Left hindlimb (tissue), 1 donor: ENCODE data around the gene PSMD5.

Experiments used
- DNase-seq: peaks from one replicate; pipeline ENCODE4 v3.0.0-alpha.2; 2018

PSMD5 gene

GRCh38 chr9:120842685-120843485 is at the start of gene PSMD5:
TSS of gene PSMD5 (minus strand) at chr9:120842922. CDS start at chr9:120842909, 13 bp downstream.
- DNase-seq = peak; percentile 99

DNA sequence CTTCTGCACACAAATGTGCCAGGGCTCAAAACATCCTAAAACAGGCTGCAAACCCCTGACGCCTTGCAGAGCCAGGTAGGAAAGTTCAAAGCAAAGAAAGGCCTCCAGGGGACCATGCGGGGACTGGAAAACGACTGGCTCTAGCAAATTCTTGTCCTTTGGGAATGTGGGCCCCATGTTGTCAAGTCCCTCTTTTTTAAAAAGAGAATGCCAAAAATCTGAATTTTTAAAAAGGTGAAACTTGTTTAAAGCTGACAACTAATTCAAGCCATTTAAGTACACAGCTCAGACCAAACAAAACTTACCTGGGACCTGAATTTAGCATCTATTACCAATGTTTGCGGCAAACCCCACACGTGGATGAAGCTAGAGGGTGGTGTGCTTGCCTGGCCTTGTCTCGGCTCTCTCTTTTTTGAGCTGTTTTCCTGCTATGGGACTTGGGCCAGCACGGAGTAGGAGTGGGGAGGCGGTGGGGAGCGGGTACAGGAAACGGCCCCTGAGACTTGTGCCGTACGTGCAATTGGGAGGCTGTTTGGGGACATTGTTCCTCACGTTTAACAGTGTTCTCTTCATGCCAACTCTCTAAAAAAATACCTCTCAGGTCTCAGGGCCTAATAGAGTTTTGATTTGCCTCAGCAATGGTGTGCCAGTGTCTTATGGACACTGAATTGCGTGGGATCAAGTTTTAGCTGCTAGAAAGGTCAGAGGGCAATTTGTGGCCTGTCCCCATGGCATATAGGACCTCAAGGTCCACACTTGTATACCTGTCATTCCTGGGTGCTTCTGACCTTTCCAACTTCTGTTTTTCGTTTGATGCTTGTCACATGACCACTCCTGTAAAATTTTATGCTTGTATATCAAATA is 49.4 kb upstream of the PSMD5 start:
- DNase-seq = peak; percentile 59

DNA sequence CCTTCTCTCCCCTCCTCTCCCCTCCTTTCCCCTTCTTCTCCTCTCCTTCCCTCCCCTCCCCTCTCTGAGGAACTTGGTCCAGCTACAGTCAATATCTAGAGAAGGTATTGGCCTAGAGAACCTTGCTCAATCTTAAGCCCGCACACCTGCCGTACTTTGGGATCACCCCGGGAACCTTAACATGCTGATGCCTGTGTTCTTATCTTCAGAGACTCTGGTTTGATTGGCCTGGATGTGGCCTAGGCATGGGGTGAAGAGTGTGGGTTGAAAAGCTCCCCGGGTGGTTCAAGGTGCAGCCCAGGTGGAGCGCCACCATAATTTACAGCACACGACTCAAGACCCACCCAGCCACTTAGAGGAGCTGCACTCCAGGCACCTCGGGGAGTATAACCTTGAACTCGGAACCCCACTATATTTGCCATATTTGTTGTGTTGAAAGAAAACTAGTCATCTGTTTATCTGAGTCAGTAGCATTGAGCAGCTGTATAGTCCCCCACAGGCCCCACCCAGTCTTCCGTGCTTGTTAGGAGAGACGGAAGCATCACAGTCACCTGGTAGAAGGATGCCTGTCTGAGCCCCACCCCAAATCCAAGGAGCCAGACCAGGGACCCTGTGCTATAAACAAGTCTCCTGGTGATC is 48.6 kb upstream of the PSMD5 start:
- DNase-seq = no peak

DNA sequence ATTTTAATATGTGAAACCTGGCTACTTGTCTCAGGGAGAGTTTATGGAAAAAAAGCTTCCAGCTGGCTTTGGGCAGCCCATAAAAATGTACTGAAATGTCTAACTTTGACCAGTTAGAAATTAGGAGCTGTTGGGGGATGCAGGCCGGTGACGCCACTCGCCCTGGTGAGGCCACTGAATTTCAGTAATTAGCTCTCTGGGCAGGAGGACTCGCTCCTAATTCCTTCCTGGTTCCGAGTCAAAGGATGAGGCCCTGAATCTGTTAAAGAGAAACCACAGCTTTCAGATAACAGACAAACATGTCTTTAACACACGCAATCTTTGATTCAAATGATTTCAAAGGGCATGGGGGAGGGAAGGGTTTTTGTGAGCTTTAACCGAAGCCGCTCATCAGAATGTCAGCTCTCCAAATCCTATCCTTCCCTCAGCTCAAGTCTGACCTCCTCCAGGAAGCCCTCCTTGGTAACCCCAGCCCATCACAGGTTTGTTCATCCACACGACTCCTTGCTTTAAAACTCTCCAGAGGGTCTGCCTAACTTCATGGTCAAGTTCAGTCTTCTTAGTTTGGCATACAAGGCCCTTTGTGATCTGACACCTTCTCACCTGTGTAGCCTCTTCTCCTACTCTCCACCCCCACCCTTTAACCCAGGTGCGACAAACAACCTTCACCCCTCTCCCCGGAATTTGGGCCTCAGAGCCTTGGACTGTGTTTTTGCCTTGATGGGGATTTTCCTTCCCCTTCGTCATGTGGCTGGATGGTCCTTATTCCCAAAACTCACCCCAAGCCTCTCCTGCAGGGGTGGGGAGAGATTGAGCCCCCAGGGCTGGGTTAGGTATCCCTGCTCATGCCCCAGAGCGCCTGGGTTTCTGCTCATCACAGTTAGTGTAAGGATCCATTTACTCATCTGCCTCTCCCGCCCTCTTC is 47.9 kb upstream of the PSMD5 start:
- DNase-seq = peak; percentile 71

DNA sequence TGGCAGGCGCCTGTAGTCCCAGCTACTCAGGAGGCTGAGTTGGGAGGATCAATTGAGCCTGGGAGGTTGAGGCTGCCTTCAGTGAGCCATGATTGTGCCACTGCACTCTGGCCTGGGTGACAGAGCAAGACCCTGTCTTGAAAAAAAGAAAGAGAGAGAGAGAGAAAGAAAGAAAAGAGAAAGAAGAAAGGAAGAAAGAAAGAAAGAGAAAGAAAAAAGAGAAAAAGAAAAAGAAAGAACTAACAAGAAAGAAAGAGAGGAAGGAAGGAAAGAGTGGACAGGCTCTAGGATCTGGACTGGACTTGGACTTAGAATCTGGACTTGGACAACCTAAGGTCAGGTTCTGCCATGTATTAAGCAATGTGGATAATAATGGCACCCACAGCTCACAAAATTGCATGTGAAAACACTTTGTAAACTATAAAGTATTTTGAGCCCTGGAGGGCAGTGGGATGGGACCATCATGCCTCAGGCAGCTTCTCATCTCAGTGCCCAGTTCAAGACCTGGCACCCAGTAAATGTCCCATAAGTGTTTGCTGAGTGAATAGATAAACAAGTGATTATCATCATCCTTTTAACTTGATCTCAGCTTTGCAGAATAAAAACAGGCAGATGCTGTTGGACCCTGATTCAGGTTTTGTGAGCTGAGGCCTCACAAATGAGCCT is 47.0 kb upstream of the PSMD5 start:
- DNase-seq = no peak

- DNase-seq = no peak
Observed at GRCh38 chr9:120888626-120889025, 45.9 kb upstream of the PSMD5 start.

GRCh38 chr9:120886490-120886967 is 43.8 kb upstream of the PSMD5 start:
- no peak for DNase-seq

- peak; percentile 65 for DNase-seq
Observed at GRCh38 chr9:120885958-120886357, 43.2 kb upstream of the PSMD5 start.

GRCh38 chr9:120885457-120885856 is 42.7 kb upstream of the PSMD5 start:
- DNase-seq = no peak

DNA sequence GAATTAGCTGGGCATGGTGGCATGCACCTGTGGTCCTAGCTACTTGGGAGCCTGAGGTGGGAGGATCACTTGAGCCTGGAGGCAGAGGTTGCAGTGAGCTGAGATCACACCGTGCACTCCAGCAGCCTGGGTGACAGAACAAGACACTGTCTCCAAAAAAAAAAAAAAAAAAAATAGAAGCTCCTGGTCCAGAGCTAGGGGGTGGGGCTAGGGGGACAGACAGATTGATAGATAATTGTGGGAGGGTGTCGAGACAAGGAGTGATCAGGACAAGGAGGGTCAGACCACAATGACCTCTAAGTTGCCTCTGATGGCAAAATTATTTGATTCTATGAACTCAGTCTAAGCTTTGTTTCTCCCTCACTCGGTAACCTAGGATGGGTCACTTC is 40.9 kb upstream of the PSMD5 start:
- DNase-seq = no peak

DNA sequence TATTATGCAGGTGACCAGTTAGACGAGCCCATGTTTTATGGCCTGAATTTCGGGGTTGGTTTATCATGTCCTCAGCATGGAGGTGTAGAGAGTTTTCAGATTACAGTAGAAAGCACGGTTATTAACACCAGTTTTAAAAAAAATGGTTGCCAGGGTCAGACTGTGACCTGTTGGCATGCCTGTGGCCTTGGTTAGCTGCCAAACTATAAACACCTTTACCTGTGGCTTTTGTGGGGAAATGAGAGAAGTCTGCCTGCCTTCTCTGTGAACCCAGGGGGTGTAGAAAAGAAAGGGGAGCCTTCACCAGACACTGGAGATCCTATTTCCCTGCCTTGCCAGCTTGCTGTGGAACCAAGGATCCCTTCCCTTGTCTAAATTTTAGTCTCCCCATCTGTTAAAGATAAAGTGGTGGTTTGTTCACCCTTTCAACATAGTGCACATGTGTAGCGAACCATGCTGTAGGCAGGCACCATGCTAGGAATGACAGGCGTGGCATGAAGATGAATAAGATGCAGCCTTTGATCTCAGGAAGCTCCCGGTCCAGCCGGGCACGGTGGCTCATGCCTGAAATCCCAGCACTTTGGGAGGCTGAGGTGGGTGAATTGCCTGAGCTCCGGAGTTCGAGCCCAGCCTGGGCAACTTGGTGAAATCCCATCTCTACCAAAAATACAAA is 40.3 kb upstream of the PSMD5 start:
- DNase-seq = no peak

GRCh38 chr9:120879446-120879845 is 36.7 kb upstream of the PSMD5 start:
- DNase-seq = no peak

DNA sequence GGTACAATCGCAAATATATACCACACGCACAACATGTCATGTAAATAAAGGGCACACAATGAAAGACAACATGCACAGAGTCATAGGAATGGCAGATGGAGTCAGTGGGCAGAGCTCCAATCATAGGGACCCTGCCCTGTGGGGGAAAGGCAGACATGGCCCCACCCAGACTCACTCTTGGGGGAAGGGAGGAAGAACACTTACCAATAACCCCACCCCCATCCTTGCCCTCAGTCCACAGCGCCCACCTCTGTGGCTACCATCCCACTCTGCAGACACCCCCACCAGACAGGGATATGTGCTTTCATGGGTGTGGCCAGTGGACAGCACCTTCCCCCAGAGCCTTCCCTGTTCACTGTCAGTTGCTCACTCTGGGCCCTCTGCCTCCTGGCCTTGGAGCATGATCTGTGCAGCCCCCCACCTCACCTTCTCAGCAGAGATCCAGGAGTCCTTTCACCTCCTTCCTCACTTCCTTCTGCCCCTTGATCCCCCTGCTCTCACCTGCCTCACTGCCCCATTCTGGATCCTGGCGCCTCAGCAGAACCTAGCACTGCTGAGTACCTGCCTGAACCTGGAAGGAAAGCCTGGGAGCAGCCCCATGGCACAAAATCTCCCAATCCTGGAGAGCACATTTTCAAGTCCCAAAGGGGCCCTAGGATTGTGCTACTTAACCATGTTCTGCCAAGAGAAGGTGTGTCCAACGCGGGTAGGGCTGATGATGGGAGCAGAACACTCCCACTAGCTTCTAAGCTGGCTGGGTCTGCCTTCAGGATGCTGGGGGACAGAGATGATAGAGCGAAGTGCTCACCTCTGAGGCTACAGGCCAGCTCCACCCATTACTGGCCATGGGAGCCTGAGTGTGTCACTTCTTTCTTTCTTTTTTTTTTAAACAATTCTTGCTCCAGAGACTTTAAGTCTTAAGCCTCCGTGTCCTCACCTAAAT is 35.7 kb upstream of the PSMD5 start:
- DNase-seq = no peak

- peak; percentile 84 for DNase-seq
Observed at GRCh38 chr9:120877276-120878034, 34.7 kb upstream of the PSMD5 start.

- DNase-seq = no peak
Observed at GRCh38 chr9:120876842-120877240, 34.1 kb upstream of the PSMD5 start, which contains the start of gene PHF19. TSS of gene PHF19 (minus strand) at chr9:120877188. CDS start at chr9:120874741, 2,447 bp downstream.

DNA sequence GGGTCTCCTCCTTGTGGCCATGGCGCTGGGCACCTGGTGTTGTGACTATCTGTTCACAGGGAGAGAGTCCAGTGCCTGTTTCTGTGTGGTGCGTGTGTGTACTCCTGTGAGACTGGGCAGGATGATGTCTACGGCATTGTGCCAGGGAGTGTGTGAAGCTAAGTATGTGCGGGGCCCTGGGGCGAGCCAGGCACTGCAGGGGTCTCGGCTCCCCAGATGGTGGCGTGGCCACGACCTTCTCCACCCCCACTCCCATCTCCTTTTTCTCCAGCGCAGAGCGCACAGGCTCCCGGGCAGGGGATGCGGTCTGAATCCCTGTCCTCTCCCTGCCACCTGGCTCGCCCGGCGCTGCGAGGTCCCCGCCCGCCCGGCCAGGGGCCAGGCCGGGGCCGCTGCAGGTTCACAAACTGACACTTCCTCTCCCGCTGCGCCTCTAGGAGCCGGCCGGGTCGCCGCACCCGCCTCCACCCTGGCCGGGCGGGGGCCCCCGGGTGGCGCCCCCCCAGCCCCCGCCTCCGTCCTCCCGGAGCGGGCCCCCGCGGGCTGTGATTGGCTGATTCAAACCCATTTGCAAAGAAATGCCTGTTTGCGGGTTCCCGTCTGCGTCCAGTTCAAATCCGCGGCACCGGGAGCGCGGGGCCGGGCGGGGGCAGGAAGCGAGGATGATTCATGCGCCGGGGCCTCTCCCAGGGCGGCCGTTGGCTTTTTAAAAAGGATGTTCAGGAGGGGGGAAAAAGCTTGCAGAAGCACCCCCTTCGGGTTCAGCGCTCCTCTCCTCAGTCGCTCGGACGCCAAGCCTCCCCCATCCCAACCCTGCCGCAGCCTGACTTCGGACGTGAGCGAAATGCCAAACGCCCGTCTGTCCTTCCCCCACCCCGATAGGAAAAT is 33.5 kb upstream of the PSMD5 start:
- peak; percentile 92 for DNase-seq

GRCh38 chr9:120875643-120875953 is 32.9 kb upstream of the PSMD5 start:
- no peak for DNase-seq

DNA sequence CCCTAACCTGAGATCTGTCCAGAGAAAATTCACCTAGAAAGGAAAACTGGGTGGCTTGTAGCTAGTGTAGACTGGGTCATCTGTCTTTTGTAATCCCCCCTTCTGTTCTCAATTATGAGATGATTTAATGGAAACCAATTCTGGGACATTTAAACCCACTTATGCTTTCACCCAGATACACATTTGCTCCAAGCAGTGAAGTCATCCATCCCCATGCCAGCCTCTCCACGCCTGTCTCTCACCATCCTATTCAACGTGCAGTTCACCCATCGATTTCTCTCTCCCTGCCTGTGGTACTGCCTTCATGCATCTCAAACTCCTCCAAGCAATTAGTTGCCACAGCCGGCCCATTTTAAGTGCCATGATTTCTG is 32.5 kb upstream of the PSMD5 start:
- DNase-seq = no peak
